Mammary epithelial cell (primary cell): Measurements from ENCODE around the gene IGFBP5.

Experiments
- EZH2 ChIP-seq: IDR thresholded peaks from 2 replicates; pipeline ENCODE4 v1.6.1; 2012; ENCODE audit warnings: low read length, inconsistent platforms, borderline replicate concordance
- TF ChIP-seq, protein P1 (sequence below), 2 donors: IDR thresholded peaks in 1 of 2; conservative IDR thresholded peaks in 1 of 2; 2 replicates each; pipeline ENCODE4 v1.5.1; 2011 to 2012; ENCODE audit warnings: inconsistent platforms in 2 of 2, low read length in 2 of 2, mild to moderate bottlenecking in 2 of 2, control low read depth in 1 of 2, low read depth in 1 of 2; ENCODE audit not compliant: insufficient read depth in 1 of 2; ENCODE audit errors: extremely low read depth in 1 of 2

DNA sequence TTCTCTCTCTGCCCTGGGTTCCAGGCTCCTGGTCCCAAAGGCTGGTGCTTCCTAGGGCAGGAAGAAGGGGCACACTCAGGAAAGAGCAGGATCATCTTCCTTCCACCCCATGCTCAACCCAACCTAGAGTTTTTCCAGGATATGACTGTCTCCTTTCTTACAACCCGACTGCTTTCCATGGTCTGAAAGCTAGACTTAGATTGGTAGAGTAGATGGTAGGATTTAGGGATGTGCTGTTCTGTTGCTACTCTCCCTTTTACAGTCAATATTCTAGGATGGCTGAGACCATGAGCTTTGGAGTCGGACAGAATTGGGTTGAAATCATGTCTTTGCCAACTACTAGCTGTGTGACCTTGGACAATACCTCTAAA lies 45.9 kb upstream of the IGFBP5 start:
- TF ChIP-seq, protein P1, sequence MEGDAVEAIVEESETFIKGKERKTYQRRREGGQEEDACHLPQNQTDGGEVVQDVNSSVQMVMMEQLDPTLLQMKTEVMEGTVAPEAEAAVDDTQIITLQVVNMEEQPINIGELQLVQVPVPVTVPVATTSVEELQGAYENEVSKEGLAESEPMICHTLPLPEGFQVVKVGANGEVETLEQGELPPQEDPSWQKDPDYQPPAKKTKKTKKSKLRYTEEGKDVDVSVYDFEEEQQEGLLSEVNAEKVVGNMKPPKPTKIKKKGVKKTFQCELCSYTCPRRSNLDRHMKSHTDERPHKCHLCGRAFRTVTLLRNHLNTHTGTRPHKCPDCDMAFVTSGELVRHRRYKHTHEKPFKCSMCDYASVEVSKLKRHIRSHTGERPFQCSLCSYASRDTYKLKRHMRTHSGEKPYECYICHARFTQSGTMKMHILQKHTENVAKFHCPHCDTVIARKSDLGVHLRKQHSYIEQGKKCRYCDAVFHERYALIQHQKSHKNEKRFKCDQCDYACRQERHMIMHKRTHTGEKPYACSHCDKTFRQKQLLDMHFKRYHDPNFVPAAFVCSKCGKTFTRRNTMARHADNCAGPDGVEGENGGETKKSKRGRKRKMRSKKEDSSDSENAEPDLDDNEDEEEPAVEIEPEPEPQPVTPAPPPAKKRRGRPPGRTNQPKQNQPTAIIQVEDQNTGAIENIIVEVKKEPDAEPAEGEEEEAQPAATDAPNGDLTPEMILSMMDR (conservative IDR thresholded peaks at IDR 0.05 in 1 of 2, IDR thresholded peaks at IDR 0.05 in 1 of 2; ENCODE audit: extremely low read depth in 1 of 2, insufficient read depth in 1 of 2, low read depth in 1 of 2, low read length in 2 of 2), result no peak
- no peak for TF ChIP-seq EZH2
